Measurements from ENCODE around the gene GRM8. TPM values are rescaled to one million over a fixed set of nuclear protein-coding genes. Genes with fewer than 3 reads are reported as not detected.

GRM8 gene
- total and polyA plus RNA-seq, 2 experiments from 2014 or later, result 0.92 to 1.3 TPM

- Histone ChIP-seq H3K27me3 (no peaks in the 10 kb centered on the region), H3K4me3 (no peak overlapping the region), H3K36me3 (no peaks in the 10 kb centered on the region), H3K9me3 (ENCODE audit: low read depth) (no peaks in the 10 kb centered on the region), H3K4me1 (ENCODE audit: low read depth) (no peaks in the 10 kb centered on the region), H3K27ac (no peak overlapping the region)
- DNase-seq (ENCODE audit: low read depth in 1 of 2, low spot score in 1 of 2), result no peak
- no peak for TF ChIP-seq CTCF (IDR thresholded peaks at IDR 0.05; ENCODE audit: low read depth, low read length)
Observed at GRCh38 chr7:126819197-126819484, 433.6 kb downstream of the GRM8 start.

DNA sequence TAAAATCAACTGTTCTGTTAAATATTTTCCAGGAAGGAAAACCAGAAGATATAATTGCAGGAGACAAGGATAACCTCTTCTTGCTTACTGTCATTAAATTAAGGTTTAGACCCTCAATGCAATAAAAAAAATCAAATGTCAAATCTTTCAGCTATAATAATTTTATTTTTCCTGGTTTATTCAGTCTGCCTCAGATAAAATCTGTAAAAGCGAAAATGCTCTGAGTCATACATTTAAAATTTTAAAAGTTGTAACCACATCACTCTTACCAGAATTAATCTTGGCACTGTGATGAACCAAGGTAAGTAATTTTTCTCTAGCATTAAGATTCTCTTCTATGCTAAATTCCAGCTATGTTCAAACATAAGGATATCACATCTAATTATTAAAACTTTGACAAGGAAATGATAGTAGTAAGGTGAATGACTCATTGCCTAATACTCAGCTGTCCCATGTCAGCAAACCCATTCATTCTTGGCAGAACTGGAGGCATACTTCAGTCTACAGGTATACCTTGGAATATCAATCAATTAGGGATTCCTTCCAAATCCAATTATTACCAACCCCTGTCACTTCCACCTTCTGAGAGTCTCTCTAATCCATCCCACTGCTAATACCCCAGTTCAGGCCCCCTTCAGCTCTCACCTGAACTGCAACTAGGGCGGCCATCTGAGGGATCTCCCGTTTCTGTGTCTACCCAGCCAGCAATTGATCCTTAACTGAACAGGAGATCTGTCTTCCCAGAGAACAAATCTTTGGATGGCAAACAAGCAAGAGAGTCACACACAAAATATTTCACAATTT lies 434.1 kb downstream of the GRM8 start:
- Histone ChIP-seq H3K27ac (no peak overlapping the region), H3K4me3 (no peak overlapping the region), H3K27me3 (no peaks in the 10 kb centered on the region), H3K36me3 (no peaks in the 10 kb centered on the region), H3K4me1 (ENCODE audit: low read depth) (no peaks in the 10 kb centered on the region), H3K9me3 (ENCODE audit: low read depth) (no peaks in the 10 kb centered on the region)
- DNase-seq (ENCODE audit: low read depth in 1 of 2, low spot score in 1 of 2), result no peak
- no peak for TF ChIP-seq CTCF (IDR thresholded peaks at IDR 0.05; ENCODE audit: low read depth, low read length)

DNA sequence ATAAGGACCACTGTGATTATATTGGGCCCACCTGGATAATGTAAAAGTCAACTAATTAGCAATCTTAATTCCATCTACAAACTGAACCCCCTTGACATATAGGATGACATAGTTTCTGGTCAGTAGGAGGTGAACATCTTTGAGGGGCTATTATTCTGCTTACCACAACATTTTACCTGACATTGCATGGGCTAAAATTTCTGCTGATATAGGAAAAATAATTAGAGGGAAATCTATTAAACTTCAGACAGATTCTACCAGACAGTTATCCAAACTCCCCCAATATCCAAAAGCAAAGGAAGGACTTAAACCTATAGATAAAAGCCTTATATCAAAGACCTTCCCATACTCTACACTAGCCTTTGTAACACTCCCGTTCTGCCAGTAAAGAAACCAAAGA lies 443.6 kb downstream of the GRM8 start:
- H3K36me3 ChIP-seq, result no peaks in the 10 kb centered on the region
- H3K27me3 ChIP-seq, result no peaks in the 10 kb centered on the region
- no peak for TF ChIP-seq CTCF (IDR thresholded peaks at IDR 0.05; ENCODE audit: low read depth, low read length)
- no peak overlapping the region for H3K4me3 ChIP-seq
- H3K27ac ChIP-seq, result no peak overlapping the region
- no peak for DNase-seq (ENCODE audit: low read depth in 1 of 2, low spot score in 1 of 2)
- H3K4me1 ChIP-seq (ENCODE audit: low read depth), result peaks cover under 1% of the 10 kb centered on the region
- H3K9me3 ChIP-seq (ENCODE audit: low read depth), result no peaks in the 10 kb centered on the region

DNA sequence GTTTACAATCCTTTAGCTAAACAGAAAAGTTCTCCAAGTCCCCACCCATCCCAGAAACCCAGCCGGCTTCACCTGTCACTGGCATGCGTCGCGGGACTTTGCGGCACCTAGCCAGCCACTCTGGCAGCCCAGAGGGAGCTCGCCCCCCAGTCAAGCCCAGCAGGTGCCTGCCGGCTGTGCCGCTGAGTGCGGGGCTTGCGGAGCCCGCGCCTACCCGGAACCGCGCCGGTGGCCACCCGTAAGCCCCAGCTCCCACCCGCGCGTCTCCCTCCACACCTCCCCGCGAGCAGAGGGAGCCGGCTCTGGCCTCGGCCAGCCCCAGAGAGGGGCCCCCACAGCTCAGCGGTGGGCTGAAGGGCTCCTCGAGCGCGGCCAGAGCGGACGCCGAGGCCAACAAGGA lies 446.1 kb downstream of the GRM8 start:
- DNase-seq (ENCODE audit: low read depth in 1 of 2, low spot score in 1 of 2), result no peak
- H3K36me3 ChIP-seq, result no peaks in the 10 kb centered on the region
- H3K27ac ChIP-seq, result no peak overlapping the region
- H3K9me3 ChIP-seq (ENCODE audit: low read depth), result no peaks in the 10 kb centered on the region
- H3K27me3 ChIP-seq, result no peaks in the 10 kb centered on the region
- H3K4me3 ChIP-seq, result no peak overlapping the region
- peaks cover 6% of the 10 kb centered on the region for H3K4me1 ChIP-seq (ENCODE audit: low read depth)
- no peak for TF ChIP-seq CTCF (IDR thresholded peaks at IDR 0.05; ENCODE audit: low read depth, low read length)

GRCh38 chr7:126805351-126805750 lies 447.4 kb downstream of the GRM8 start:
- no peak overlapping the region for H3K4me3 ChIP-seq
- H3K9me3 ChIP-seq (ENCODE audit: low read depth), result no peaks in the 10 kb centered on the region
- H3K27ac ChIP-seq, result no peak overlapping the region
- no peaks in the 10 kb centered on the region for H3K27me3 ChIP-seq
- no peak for TF ChIP-seq CTCF (IDR thresholded peaks at IDR 0.05; ENCODE audit: low read depth, low read length)
- DNase-seq (ENCODE audit: low read depth in 1 of 2, low spot score in 1 of 2), result no peak
- H3K4me1 ChIP-seq (ENCODE audit: low read depth), result peaks cover 6% of the 10 kb centered on the region
- no peaks in the 10 kb centered on the region for H3K36me3 ChIP-seq
